ENCODE data around the gene AFF3. TPM values are rescaled to one million over a fixed set of nuclear protein-coding genes. Genes with fewer than 3 reads are reported as not detected.

The AFF3 gene
- total and polyA plus RNA-seq, 10 of the 15 experiments (the other 5 are each of a cell fraction or from before 2014, with no cell fraction given), result 0.26 to 5.5 (median 3.0) TPM

- TF ChIP-seq CUX1 (IDR thresholded peaks at IDR 0.05; ENCODE audit: insufficient replicate concordance, low read depth, low read length) (no peak), NFYA (IDR thresholded peaks at IDR 0.05; ENCODE audit: borderline replicate concordance, low read depth, low read length) (no peak), PML (IDR thresholded peaks at IDR 0.05; ENCODE audit: low read length) (no peak), E2F4 (IDR thresholded peaks at IDR 0.05; ENCODE audit: low read depth, low read length) (no peak), MEF2B (IDR thresholded peaks at IDR 0.05; ENCODE audit: partially characterized antibody, poor library complexity, severe bottlenecking) (no peak), IKZF1 (conservative IDR thresholded peaks at IDR 0.05) (no peak)
Observed at GRCh38 chr2:99694331-99694730, 448.1 kb downstream of the AFF3 start (continued).

- no peaks in the 10 kb centered on the region for H3K4me1 ChIP-seq (ENCODE audit: control insufficient read depth, insufficient read depth, low read length)
- intact Hi-C loops (cut with micrococcal nuclease; ENCODE audit: unreplicated experiment), result loop anchor here (5.0 kb wide), 1 partner anchor 135 kb away; no protein-coding TSS in a partner anchor
- RAD21 ChIA-PET (ENCODE audit: unreplicated experiment), result no interaction called here
- no peak overlapping the region for H2AFZ ChIP-seq (ENCODE audit: control insufficient read depth, low read depth, low read length)
- 0% methylated on average over 1 of the region's 1 CpG for WGBS (ENCODE audit: insufficient coverage, insufficient replicate concordance, low lambda C conversion rate, missing lambda C conversion rate)
- no TSS peak for BruUV-seq (replicated peaks)
- no peaks in the 10 kb centered on the region; the same call in 1 of the 2 replicates for H4K20me1 ChIP-seq (ENCODE audit: control insufficient read depth, insufficient read depth)
- no peaks in the 10 kb centered on the region for H3K79me2 ChIP-seq (ENCODE audit: control insufficient read depth, insufficient read depth, low read length)
- ATAC-seq, result no peak
- H3K9ac ChIP-seq (ENCODE audit: control insufficient read depth, insufficient read depth, low read length), result no peak overlapping the region
- no peaks in the 10 kb centered on the region for H3K36me3 ChIP-seq (ENCODE audit: control insufficient read depth in 2 of 2, insufficient read depth in 2 of 2, low read length in 1 of 2)
- no peaks in the 10 kb centered on the region; a peak in 1 of 4 replicates for H3K27me3 ChIP-seq (replicated peaks in 1 of 2; ENCODE audit: control insufficient read depth in 2 of 2, insufficient read depth in 2 of 2, low read length in 1 of 2)
- H3K27ac ChIP-seq (ENCODE audit: control insufficient read depth, insufficient read depth), result no peak overlapping the region
- FAIRE-seq, result no peak
- CTCF ChIA-PET, result no interaction called here
- POLR2A ChIA-PET, result no interaction called here
- H3K9me3 ChIP-seq (replicated peaks; ENCODE audit: control insufficient read depth, insufficient read depth, low read length), result no peaks in the 10 kb centered on the region
- in situ Hi-C loops (cut with MboI), result no loop called here
- DNase-seq (ENCODE audit: low read depth, low spot score), result no peak
- SMC1A ChIA-PET (ENCODE audit: uncharacterized antibody, unreplicated experiment), result no interaction called here
- no peak overlapping the region for H3K4me2 ChIP-seq (ENCODE audit: control insufficient read depth, insufficient read depth)
- H3K4me3 ChIP-seq, result no peak overlapping the region
- TF ChIP-seq NFIC (IDR thresholded peaks at IDR 0.05; ENCODE audit: low read depth, low read length) (no peak), SIX5 (IDR thresholded peaks at IDR 0.05; ENCODE audit: low read depth, low read length, severe bottlenecking) (no peak), CHD4 (IDR thresholded peaks at IDR 0.05) (no peak), ZBTB33 (IDR thresholded peaks at IDR 0.05) (no peak), BCL3 (IDR thresholded peaks at IDR 0.05; ENCODE audit: borderline replicate concordance, insufficient read depth, low read depth, low read length, poor library complexity, severe bottlenecking) (no peak)
Observed at GRCh38 chr2:99692785-99693184, 449.6 kb downstream of the AFF3 start.

Data from GM12878 (cell line).